KG1 (cell line): ENCODE results near the gene SLC12A9.
"Not testable (repeated sequence)": the region's sequence is repeated elsewhere in the genome, so short reads cannot be mapped to it uniquely, and the experiment has no call there.

Experiments
- DNase-seq: peaks from one replicate; lab custom pipeline; 2025; lab: John Stamatoyannopoulos, UW

The SLC12A9 gene

GRCh38 chr7:100826514-100827329 is 25.8 kb upstream of the SLC12A9 start:
- DNase-seq: no peak

DNA sequence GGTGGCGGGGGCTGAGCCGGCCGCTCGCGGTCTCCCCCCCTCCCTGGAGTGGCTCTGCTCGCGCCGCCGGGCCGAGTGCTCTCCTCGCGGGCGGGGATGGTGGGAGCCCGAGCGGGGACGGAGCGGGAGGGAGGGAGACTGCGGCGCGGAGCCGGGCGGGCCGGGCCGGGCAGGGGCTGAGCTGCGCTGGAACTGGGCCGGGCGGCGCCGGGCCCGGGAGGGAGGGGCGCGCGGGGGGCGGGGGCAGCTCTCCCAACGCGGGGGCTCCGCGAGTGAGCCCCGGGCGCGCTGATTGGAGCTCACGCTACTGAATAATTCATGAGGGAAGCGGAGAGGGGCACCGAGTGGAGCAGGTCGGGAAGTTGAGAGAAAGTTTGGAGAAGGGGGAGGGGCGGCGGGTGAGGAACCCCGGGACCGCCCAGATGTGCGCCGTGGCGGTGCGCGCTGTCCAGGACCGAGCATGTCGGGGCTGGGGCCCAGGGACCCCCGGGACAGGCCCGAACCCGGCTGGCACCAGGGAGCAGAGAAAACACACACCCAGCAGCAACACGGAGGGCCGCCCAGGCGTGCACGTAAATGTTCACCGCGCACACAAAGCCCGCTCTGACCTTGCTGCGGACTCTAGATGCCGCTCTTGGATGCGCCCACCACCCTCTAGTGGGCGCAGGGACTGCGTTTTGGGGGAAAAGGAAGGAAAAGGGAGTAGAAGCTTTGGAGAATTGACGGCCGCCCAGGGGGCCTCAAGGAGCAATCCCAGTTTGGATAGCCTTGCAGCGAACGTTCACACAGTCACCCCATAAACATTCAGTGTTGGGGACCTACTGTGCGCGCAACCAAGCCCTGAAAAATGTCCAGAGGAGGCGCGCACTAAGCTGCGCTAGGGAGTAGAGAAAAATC is 24.9 kb upstream of the SLC12A9 start, which contains the start of gene EPHB4:
Gene EPHB4 (minus strand): TSS at position 194 of the 897 bp plus-strand sequence. CDS start 493 bp downstream, outside the sequence.
- DNase-seq: no peak

DNA sequence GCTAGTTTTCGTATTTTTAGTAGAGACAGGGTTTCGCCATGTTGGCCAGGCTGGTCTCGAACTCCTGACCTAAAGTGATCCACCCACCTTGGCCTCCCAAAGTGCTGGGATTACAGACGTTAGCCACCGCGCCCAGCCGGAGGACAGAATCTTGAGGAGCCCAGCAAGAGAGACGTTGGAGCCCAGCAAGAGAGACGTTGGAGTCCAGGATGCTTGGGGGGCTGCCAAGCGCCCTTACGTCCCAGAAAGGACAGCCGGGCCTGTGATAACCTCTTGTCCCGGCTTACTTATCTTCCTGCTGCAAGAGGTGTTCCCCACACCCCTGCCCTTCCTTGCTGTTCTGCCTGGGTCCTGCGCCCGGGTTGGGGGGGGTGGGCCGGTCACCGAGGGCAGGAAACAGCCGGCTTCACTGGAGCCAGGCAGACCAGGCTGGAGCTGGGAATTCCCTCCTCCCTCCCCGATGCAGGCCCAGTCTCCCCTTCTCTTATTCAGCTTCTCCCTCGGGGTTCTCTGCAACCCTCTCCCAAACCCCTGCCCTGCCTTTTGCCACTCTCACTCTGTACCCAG is 23.3 kb upstream of the SLC12A9 start:
- DNase-seq: no peak

DNA sequence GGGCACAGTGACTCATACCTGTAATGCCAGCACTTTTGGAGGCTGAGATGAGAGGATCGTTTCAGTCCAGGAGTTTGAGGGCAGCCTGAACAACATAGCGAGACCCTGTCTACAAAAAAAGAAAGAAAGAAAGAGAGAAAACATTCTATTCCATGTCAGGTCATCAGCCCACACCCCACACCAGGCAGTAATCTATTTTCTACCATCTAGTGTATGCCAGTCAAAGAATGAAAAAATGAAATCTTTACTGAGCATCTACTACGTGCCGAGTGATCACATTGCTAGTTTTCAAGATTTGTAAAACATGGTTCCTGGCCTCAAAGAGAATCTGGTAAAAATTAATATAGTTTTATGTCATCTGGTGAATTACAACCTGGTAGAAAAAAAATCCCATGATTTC is 22.1 kb upstream of the SLC12A9 start:
- DNase-seq: no peak

DNA sequence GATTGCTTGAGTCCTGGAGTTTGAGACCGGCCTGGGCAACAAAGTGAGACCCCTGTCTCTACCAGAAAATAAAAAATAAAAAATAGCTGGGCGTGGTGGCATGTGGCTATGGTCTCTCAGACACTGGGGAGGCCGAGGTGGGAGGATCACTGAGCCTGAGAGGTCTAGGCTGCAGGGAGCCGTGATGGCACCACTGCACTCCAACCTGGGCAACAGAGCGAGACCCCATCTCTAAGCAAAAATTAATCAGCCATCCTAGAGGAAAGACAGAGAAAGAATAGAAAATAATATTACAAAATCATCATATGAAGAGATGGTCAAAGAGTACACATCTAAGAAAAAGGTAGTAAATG is 20.3 kb upstream of the SLC12A9 start:
- no peak for DNase-seq

DNA sequence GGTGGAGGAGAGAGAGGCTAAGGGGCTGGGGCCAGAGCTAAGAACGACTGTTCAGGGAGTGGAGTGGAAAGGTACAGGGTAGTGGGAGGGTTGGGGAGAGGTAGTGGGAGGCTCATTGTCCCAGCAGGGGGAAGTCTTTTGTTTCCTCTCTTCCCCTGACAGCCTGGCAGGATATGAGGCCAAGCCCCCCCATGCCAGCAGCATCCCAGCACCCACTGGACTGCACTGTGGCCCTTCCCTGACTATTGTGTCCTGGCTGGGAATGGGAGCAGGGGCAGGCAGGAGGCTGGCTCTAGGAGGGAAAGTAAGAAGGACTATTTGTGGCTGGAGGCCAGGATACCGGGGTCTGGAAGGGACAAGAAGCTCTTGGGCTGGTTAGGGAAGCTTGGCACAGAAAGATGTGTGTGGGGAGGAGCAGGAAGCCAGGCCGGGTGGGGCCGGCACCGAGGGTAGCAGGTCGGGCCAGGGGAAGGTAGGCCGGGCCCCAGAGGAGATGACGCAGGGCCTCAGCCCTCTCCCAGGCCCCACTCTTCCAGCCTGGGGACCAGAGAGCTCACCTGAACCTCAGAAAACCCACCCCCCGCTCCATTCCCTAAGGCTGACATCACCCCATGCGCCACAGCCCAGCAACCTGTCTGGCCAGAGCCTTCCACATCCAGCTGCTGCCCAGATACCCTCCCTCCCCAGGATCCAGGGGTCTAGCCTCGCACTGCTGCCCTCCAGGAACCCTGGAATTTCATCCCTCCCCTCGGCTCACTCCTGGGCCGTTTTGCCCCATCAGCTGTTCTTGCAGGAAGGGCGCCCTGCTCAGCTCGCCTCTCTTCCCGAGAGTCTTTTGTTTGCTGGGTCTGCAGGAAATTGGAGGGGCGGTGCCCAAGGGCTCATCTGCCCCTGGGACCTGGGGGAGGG is 16.4 kb upstream of the SLC12A9 start:
- DNase-seq: no peak

DNA sequence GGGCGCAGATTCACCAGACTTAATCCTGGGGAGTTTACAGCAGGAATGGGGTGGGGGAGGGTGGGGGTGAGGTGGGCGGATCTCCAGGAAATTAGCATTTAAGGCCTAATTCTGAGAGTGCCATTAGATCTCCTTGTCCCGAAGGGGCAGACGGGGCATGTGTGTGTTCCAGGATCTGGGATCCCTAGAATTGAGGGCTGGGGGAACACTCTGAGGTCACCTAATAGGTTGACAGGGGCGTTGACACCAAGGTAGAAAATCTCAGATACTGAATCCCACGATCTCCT is 15.8 kb upstream of the SLC12A9 start:
- DNase-seq: no peak

DNA sequence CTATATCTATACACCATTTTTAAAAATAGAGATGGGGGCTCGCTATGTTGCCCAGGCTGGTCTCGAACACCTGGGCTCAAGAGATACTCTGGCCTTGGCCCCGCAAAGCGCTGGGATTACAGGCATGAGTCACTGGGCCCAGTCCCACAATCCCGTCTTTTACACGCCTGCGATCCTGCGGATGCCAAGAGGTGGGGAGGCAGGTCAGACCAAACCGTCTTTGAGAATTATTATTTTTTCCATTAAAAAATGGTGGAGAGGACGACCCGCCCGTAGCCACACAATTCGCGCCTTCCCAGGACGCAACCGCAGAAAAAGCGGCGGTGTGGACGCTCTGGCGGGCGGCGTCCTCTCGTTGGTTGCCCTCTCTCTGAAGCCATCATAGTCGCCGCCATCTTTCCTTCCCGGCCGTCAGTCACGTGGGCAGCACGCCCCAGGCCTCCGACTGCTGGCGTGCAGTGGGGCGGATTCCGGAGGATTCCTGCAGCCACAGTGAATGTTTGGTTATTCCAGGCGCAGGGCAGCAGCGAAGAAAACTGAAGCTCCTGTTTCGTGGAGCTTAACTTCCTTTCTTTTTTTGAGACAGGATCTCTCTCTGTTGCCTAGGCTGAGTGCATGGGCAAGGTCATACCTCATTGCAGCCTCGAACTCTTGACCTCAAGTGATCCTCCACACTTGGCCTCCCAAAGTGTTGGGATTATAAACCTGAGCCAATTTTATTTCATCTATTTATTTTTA is 15.2 kb upstream of the SLC12A9 start:
- DNase-seq: no peak

GRCh38 chr7:100839361-100839760 is 13.2 kb upstream of the SLC12A9 start:
- DNase-seq: no peak

DNA sequence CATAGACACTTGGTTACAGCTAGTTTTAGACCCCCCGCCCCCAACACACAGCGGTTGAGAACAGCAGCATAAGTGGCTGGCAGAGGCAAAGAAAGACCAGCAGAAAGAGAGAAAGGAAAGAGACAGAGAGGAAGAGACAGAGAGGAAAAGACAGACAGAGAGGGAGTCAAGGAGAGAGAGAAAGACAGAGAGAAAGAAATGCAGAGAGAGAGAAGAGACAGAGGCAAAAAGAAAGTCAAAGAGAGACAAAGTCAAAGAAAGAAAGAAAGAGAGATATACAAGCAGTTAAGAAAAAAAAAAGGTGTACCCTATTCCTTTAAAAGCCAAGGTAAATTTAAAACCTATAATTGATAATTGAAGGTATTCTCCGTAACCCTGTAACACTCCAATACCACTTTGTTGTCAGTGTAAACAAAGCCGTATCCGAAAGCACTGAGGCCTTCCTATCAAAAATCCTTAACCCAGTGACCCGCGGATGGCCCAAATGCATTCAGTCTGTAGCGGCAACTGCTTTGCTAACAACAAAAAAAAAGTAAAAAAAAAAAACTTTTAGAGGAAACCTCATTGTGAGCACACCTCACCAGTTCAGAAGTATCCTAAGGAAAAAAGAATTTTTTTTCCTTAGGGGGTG is 11.9 kb upstream of the SLC12A9 start:
- no peak for DNase-seq

- DNase-seq: no peak
These were observed 5.2 kb upstream of the SLC12A9 start for GRCh38 chr7:100847360-100847759.

DNA sequence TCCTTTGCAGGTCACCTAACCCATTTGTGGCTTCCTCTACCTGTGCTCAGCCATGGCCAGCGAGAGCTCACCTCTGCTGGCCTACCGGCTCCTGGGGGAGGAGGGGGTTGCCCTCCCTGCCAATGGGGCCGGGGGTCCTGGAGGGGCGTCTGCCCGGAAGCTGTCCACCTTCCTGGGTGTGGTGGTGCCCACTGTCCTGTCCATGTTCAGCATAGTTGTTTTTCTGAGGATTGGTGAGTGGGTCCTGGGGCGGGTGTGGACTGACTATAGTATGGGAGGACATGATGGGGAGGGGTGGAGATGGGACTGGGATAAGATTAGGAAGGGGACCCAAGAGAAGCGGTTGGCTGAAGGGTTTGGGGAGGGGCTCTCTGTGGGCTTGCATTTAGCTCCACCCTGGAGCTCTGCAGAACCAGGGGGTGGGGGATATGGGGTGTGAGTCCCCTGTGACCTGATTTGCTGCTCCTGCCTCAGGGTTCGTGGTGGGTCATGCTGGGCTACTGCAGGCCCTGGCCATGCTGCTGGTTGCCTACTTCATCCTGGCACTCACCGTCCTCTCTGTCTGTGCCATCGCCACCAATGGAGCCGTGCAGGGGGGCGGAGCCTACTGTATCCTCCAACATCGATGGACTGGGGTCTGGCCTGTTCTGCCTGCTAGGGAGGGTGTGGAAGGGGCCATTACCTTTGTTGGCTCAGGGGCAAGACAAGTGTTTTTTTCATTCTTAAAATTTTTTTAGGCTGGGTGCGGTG is 1.8 kb downstream of the SLC12A9 start:
- no peak for DNase-seq

DNA sequence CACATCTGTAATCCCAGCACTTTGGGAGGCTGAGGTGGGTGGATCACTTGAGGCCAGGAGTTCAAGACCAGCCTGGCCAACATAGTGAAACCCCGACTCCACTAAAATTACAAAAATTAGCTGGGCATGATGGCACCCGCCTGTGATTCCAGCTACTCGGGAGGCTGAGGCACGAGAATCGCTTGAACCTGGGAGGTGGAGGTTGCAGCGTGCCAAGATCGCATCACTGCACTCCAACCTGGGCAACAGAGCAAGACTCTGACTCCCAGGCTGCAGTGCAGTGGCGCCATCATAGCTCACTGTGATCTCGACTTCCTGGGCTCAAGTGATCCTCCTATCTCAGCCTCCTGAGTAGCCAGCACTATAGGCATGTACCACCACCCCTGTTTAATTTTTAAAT is 2.4 kb downstream of the SLC12A9 start:
- not testable (repeated sequence) for DNase-seq

GRCh38 chr7:100855515-100855914 is 3.0 kb downstream of the SLC12A9 start:
- DNase-seq: no peak

DNA sequence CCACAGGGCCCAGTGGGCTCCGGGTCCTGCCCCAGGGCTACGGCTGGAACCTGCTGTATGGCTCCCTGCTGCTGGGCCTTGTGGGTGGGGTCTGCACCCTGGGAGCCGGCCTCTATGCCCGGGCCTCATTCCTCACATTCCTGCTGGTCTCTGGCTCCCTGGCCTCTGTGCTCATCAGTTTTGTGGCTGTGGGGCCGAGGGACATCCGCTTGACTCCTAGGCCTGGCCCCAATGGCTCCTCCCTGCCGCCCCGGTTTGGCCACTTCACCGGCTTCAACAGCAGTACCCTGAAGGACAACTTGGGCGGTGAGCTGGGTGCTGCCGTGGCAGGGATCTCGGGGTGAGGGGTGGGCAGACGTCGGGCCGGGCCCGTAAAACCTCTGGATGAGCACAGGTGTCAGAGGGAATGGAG is 4.4 kb downstream of the SLC12A9 start:
- DNase-seq: no peak

DNA sequence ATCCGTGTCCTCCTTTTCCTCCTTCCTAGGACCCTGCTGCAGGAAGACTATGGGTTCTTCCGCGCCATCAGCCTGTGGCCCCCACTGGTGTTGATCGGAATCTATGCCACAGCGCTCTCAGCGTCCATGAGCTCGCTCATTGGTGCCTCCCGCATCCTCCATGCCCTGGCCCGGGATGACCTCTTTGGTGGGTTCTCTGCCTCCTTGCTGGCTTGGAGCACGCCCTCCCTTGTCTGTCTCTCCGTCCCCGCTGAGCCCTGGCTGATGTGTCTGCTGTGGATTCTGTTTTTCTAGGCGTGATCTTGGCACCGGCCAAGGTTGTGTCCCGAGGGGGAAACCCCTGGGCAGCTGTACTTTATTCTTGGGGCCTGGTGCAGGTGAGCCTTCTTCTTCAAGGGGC is 7.3 kb downstream of the SLC12A9 start:
- no peak for DNase-seq

GRCh38 chr7:100860702-100861615 is 8.4 kb downstream of the SLC12A9 start:
- DNase-seq: no peak

- no peak for DNase-seq
These were observed 9.1 kb downstream of the SLC12A9 start for GRCh38 chr7:100861616-100861985.

DNA sequence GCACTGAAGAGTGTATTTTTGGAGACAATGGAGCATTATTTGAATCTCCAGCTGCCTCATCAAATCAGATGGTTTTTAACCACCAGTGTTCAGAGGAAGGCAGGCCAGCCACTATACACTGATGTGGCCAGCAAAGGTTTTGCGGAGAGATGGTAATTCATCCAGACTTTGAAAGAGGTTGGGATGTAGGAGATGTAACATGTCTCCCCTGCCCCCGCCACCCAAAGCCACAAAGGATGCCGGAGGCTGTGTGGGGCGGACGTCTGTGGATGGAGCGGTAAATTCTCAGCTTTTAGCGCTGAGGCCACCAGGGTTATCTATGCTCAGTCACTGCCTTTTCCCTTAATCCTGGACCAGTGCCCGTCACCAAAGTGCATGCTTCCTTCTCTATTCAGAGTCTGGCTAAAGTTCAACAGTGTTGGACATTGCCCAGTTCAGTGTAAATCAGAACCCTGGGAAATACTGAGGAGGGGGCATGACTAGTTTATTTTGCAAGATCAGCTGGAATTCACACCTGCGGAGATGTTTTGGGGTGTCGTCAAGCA is 11.0 kb downstream of the SLC12A9 start:
- no peak for DNase-seq
